ENCODE results near the gene MYL6.

GRCh38 chr12:56141946-56142784 lies 16.0 kb upstream of the MYL6 start:
- no peak for TF ChIP-seq POLR2A (IDR thresholded peaks at IDR 0.05)
- no peak for TF ChIP-seq CTCF (IDR thresholded peaks at IDR 0.05)
- no peak for TF ChIP-seq POLR2AphosphoS5 (IDR thresholded peaks at IDR 0.05)
- TF ChIP-seq EP300 (IDR thresholded peaks at IDR 0.05): no peak

All from stomach (tissue), 4 donors.